ENCODE results near the gene UBE2QL1.

GRCh38 chr5:6518298-6519057 lies 69.8 kb downstream of the UBE2QL1 start:
- no peak for TF ChIP-seq CTCF (conservative IDR thresholded peaks at IDR 0.05 in 1 of 2, IDR thresholded peaks at IDR 0.05 in 1 of 2; ENCODE audit: extremely low read depth in 1 of 2, insufficient read depth in 1 of 2, low read depth in 1 of 2, low read length in 2 of 2)
- no peak for TF ChIP-seq EZH2 (IDR thresholded peaks at IDR 0.05; ENCODE audit: borderline replicate concordance, low read length)

Measured in mammary epithelial cell (primary cell).